Stimulated activated naive B cell treated with anti-CD40 and anti-IgM and Interleukin-4, amounts not matched to agents 10 μg/mL and 1 μg/mL and 100 μg/mL, for 72 hours (primary cell): Measurements from ENCODE around the gene SLC35G3.
"Not testable (repeated sequence)": the region's sequence is repeated elsewhere in the genome, so short reads cannot be mapped to it uniquely, and the experiment has no call there.

Experiments
- ATAC-seq, 2 donors: fragments of 150-1000 bp; cut with Tn5 transposase; replicated peaks; 2 replicates each; pipeline ENCODE4 v1.10.0; 2021; ENCODE audit warnings: moderate library complexity in 1 of 2
- DNase-seq: peaks from one replicate; pipeline ENCODE4 v3.0.0; 2021
- H3K27ac Mint-ChIP-seq: one replicate; pipeline ENCODE4 v1.8.0; 2022; ENCODE audit warnings: mild to moderate bottlenecking, mixed read lengths
- H3K27me3 Mint-ChIP-seq, 2 donors: one replicate each; pipeline ENCODE4 v1.8.0; 2022; ENCODE audit warnings: mixed read lengths in 2 of 2
- H3K36me3 Mint-ChIP-seq, 2 donors: one replicate each; pipeline ENCODE4 v1.8.0; 2022; ENCODE audit warnings: mixed read lengths in 2 of 2, mild to moderate bottlenecking in 1 of 2
- H3K4me1 Mint-ChIP-seq, 2 donors: one replicate each; pipeline ENCODE4 v1.8.0; 2022; ENCODE audit warnings: mixed read lengths in 2 of 2, mild to moderate bottlenecking in 1 of 2
- H3K4me3 Mint-ChIP-seq, 2 donors: one replicate each; pipeline ENCODE4 v1.8.0; 2022; ENCODE audit warnings: mild to moderate bottlenecking in 2 of 2, mixed read lengths in 2 of 2, moderate library complexity in 1 of 2
- H3K9me3 Mint-ChIP-seq, 2 donors: one replicate each; pipeline ENCODE4 v1.8.0; 2022; ENCODE audit warnings: mixed read lengths in 2 of 2, mild to moderate bottlenecking in 1 of 2

Gene SLC35G3

GRCh38 chr17:35224436-35224835 lies 30.2 kb upstream of the SLC35G3 start:
- Mint-ChIP-seq H3K9me3 (peaks cover 0 to 4% of the 10 kb centered on the region in 2 donors), H3K27ac (no peak overlapping the region), H3K4me3 (no peak overlapping the region), H3K4me1 (no peaks in the 10 kb centered on the region), H3K27me3 (peaks cover 28 to 34% of the 10 kb centered on the region in 2 donors), H3K36me3 (no peaks in the 10 kb centered on the region)
- no peak for ATAC-seq
- DNase-seq = no peak

- Mint-ChIP-seq H3K9me3 (peaks cover 0 to 4% of the 10 kb centered on the region in 2 donors), H3K4me1 (peaks cover 0 to 5% of the 10 kb centered on the region in 2 donors), H3K4me3 (no peak overlapping the region), H3K36me3 (no peaks in the 10 kb centered on the region), H3K27ac (no peak overlapping the region), H3K27me3 (peaks cover 21 to 26% of the 10 kb centered on the region in 2 donors)
- no peak for DNase-seq
- no peak for ATAC-seq
Observed at GRCh38 chr17:35222452-35222851, 28.3 kb upstream of the SLC35G3 start.

GRCh38 chr17:35218915-35219314 lies 24.7 kb upstream of the SLC35G3 start:
- peaks cover 6 to 11% of the 10 kb centered on the region in 2 donors for H3K4me1 Mint-ChIP-seq
- no peak overlapping the region for H3K27ac Mint-ChIP-seq
- peaks cover 17 to 29% of the 10 kb centered on the region in 2 donors for H3K27me3 Mint-ChIP-seq
- H3K36me3 Mint-ChIP-seq = no peaks in the 10 kb centered on the region
- ATAC-seq (no peak), DNase-seq (no peak)
- peaks cover 0 to 4% of the 10 kb centered on the region in 2 donors for H3K9me3 Mint-ChIP-seq
- no peak overlapping the region for H3K4me3 Mint-ChIP-seq

GRCh38 chr17:35217107-35217506 lies 22.9 kb upstream of the SLC35G3 start:
- H3K9me3 Mint-ChIP-seq = no peaks in the 10 kb centered on the region
- H3K36me3 Mint-ChIP-seq = no peaks in the 10 kb centered on the region
- ATAC-seq (no peak), DNase-seq (no peak)
- peaks cover 6 to 12% of the 10 kb centered on the region in 2 donors for H3K4me1 Mint-ChIP-seq
- peaks cover 25 to 35% of the 10 kb centered on the region in 2 donors for H3K27me3 Mint-ChIP-seq
- H3K27ac Mint-ChIP-seq = no peak overlapping the region
- H3K4me3 Mint-ChIP-seq = no peak overlapping the region

GRCh38 chr17:35214631-35215273 lies 20.6 kb upstream of the SLC35G3 start:
- no peaks in the 10 kb centered on the region for H3K9me3 Mint-ChIP-seq
- H3K4me1 Mint-ChIP-seq = peaks cover 6 to 12% of the 10 kb centered on the region in 2 donors
- H3K27me3 Mint-ChIP-seq = peaks cover 36 to 47% of the 10 kb centered on the region in 2 donors
- peak overlapping the region; percentile 59 for H3K27ac Mint-ChIP-seq
- ATAC-seq (peak; percentile 71 to 75), DNase-seq (no peak)
- no peaks in the 10 kb centered on the region for H3K36me3 Mint-ChIP-seq
- no peak overlapping the region for H3K4me3 Mint-ChIP-seq

- H3K4me1 Mint-ChIP-seq = peaks cover 6 to 12% of the 10 kb centered on the region in 2 donors
- no peak overlapping the region for H3K4me3 Mint-ChIP-seq
- ATAC-seq (no peak), DNase-seq (no peak)
- peaks cover 0 to 2% of the 10 kb centered on the region in 2 donors for H3K9me3 Mint-ChIP-seq
- no peak overlapping the region for H3K27ac Mint-ChIP-seq
- no peaks in the 10 kb centered on the region for H3K36me3 Mint-ChIP-seq
- H3K27me3 Mint-ChIP-seq = peaks cover 41 to 52% of the 10 kb centered on the region in 2 donors
Observed at GRCh38 chr17:35214192-35214591, 20.0 kb upstream of the SLC35G3 start.

GRCh38 chr17:35213412-35213940 lies 19.3 kb upstream of the SLC35G3 start:
- no peak for ATAC-seq
- no peak overlapping the region for H3K4me3 Mint-ChIP-seq
- DNase-seq = no peak
- peaks cover 49 to 53% of the 10 kb centered on the region in 2 donors for H3K27me3 Mint-ChIP-seq
- no peak overlapping the region for H3K27ac Mint-ChIP-seq
- peaks cover 0 to 2% of the 10 kb centered on the region in 2 donors for H3K9me3 Mint-ChIP-seq
- H3K36me3 Mint-ChIP-seq = no peaks in the 10 kb centered on the region
- H3K4me1 Mint-ChIP-seq = peaks cover 6 to 7% of the 10 kb centered on the region in 2 donors

- H3K36me3 Mint-ChIP-seq = no peaks in the 10 kb centered on the region
- H3K4me1 Mint-ChIP-seq = peaks cover 6 to 7% of the 10 kb centered on the region in 2 donors
- H3K4me3 Mint-ChIP-seq = no peak overlapping the region
- peaks cover 52 to 53% of the 10 kb centered on the region in 2 donors for H3K27me3 Mint-ChIP-seq
- H3K9me3 Mint-ChIP-seq = peaks cover 0 to 2% of the 10 kb centered on the region in 2 donors
- no peak for ATAC-seq
- no peak for DNase-seq
- no peak overlapping the region for H3K27ac Mint-ChIP-seq
Observed at GRCh38 chr17:35212668-35213067, 18.5 kb upstream of the SLC35G3 start.

- peaks cover 58 to 60% of the 10 kb centered on the region in 2 donors for H3K27me3 Mint-ChIP-seq
- H3K27ac Mint-ChIP-seq = no peak overlapping the region
- peaks cover 0 to 2% of the 10 kb centered on the region in 2 donors for H3K9me3 Mint-ChIP-seq
- DNase-seq = no peak
- no peaks in the 10 kb centered on the region for H3K36me3 Mint-ChIP-seq
- ATAC-seq = no peak
- peaks cover 6 to 7% of the 10 kb centered on the region in 2 donors for H3K4me1 Mint-ChIP-seq
- no peak overlapping the region for H3K4me3 Mint-ChIP-seq
Observed at GRCh38 chr17:35210741-35211140, 16.5 kb upstream of the SLC35G3 start.

GRCh38 chr17:35202582-35202981 lies 8.4 kb upstream of the SLC35G3 start:
- H3K27me3 Mint-ChIP-seq = peaks cover 56 to 58% of the 10 kb centered on the region in 2 donors
- H3K4me1 Mint-ChIP-seq, ATAC-seq, DNase-seq, H3K27ac Mint-ChIP-seq, H3K36me3 Mint-ChIP-seq, H3K4me3 Mint-ChIP-seq: not testable (repeated sequence)
- H3K9me3 Mint-ChIP-seq = peaks cover 17 to 21% of the 10 kb centered on the region in 2 donors

- not testable (repeated sequence) for H3K4me3 Mint-ChIP-seq, ATAC-seq, H3K4me1 Mint-ChIP-seq, DNase-seq, H3K36me3 Mint-ChIP-seq, H3K27ac Mint-ChIP-seq
- Mint-ChIP-seq H3K27me3 (peaks cover 31 to 47% of the 10 kb centered on the region in 2 donors), H3K9me3 (peaks cover 9 to 11% of the 10 kb centered on the region in 2 donors)
Observed at GRCh38 chr17:35195062-35195461, 869 bp upstream of the SLC35G3 start.

- H3K36me3 Mint-ChIP-seq = peaks cover 0 to 2% of the 10 kb centered on the region in 2 donors
- no peak overlapping the region for H3K4me3 Mint-ChIP-seq
- ATAC-seq (no peak), DNase-seq (no peak)
- H3K27me3 Mint-ChIP-seq = peaks cover 21 to 35% of the 10 kb centered on the region in 2 donors
- H3K9me3 Mint-ChIP-seq = peaks cover 0 to 2% of the 10 kb centered on the region in 2 donors
- H3K27ac Mint-ChIP-seq = no peak overlapping the region
- no peaks in the 10 kb centered on the region for H3K4me1 Mint-ChIP-seq
Observed at GRCh38 chr17:35192708-35193107, 1.5 kb downstream of the SLC35G3 start.

- H3K9me3 Mint-ChIP-seq = peaks cover 0 to 2% of the 10 kb centered on the region in 2 donors
- ATAC-seq (no peak), DNase-seq (no peak)
- H3K27ac Mint-ChIP-seq = no peak overlapping the region
- H3K27me3 Mint-ChIP-seq = peaks cover 20 to 51% of the 10 kb centered on the region in 2 donors
- H3K4me3 Mint-ChIP-seq = no peak overlapping the region
- H3K4me1 Mint-ChIP-seq = peaks cover 1 to 6% of the 10 kb centered on the region in 2 donors
- H3K36me3 Mint-ChIP-seq = no peaks in the 10 kb centered on the region
Observed at GRCh38 chr17:35191001-35191695, 3.0 kb downstream of the SLC35G3 start.

- Mint-ChIP-seq H3K27me3 (peaks cover 20 to 56% of the 10 kb centered on the region in 2 donors), H3K4me3 (no peak overlapping the region), H3K27ac (no peak overlapping the region), H3K9me3 (no peaks in the 10 kb centered on the region), H3K36me3 (no peaks in the 10 kb centered on the region), H3K4me1 (peaks cover 6 to 14% of the 10 kb centered on the region in 2 donors)
- DNase-seq (no peak), ATAC-seq (no peak)
Observed at GRCh38 chr17:35189291-35189690, 4.9 kb downstream of the SLC35G3 start.
